A549 (cell line): ENCODE data around the gene TSTD1. TPM values are rescaled to one million over a fixed set of nuclear protein-coding genes. Genes with fewer than 3 reads are reported as not detected.
A peak's percentile ranks its signal among the peaks of the same experiment; 100 is the strongest.

Experiments used
- ATAC-seq, 2 experiments: fragments of 200-7000 bp in 1 of 2; fragments of >200 bp in 1 of 2; cut with Nextera tagmentation in 1 of 2; cut with Tn5 transposase in 1 of 2; 3 replicates each; pipeline versions ENCODE4 v1.8.0 to v1.9.1; 2018 to 2020; ENCODE audit warnings: mild to moderate bottlenecking in 1 of 2, moderate library complexity in 1 of 2
- CTCF ChIA-PET: fragments of 300-600 bp; sonication (Branson Sonifier 250); formaldehyde crosslinking; extraction: SDS; loops from one replicate; lab custom pipeline; 2021; ENCODE audit warnings: antibody characterized with exemption, inconsistent platforms; lab: Yijun Ruan, JAX
- POLR2A ChIA-PET: fragments of 350-600 bp; formaldehyde crosslinking; extraction: SDS; loops from one replicate; lab custom pipeline; 2021; ENCODE audit warnings: antibody characterized with exemption, inconsistent platforms; lab: Yijun Ruan, JAX
- DNase-seq, 2 experiments: peaks; one replicate each; pipeline versions ENCODE4 v3.0.0 to v3.0.0-alpha.2; 2011 to 2016; ENCODE audit warnings: low read depth in 1 of 2, low spot score in 1 of 2
- FAIRE-seq: peaks from 2 replicates; lab custom pipeline; 2011; peaks lifted over from hg19 to GRCh38; lab: Jason Lieb, UNC
- H3K27ac ChIP-seq, 2 experiments: fragments of >200 bp; sonication (Bioruptor Twin); formaldehyde crosslinking; 3 replicates each; pipeline ENCODE4 v1.5.1; 2016 to 2017
- H3K4me1 ChIP-seq: fragments of >200 bp; sonication (Bioruptor Twin); formaldehyde crosslinking; 3 replicates; pipeline ENCODE4 v1.6.1; 2016
- H3K4me2 ChIP-seq: fragments of >200 bp; sonication (Bioruptor Twin); formaldehyde crosslinking; 3 replicates; pipeline ENCODE4 v1.6.1; 2016
- H3K4me3 ChIP-seq: fragments of >200 bp; sonication (Bioruptor Twin); formaldehyde crosslinking; 3 replicates; pipeline ENCODE4 v1.5.1; 2016
- H3K9me3 ChIP-seq: fragments of >200 bp; sonication (Bioruptor Twin); formaldehyde crosslinking; 3 replicates; pipeline ENCODE4 v1.6.1; 2016
- CHD2 ChIP-seq: fragments of 150-350 bp; IDR thresholded peaks from 2 replicates; pipeline ENCODE4 v1.6.1; 2014; ENCODE audit warnings: low read length; ENCODE audit not compliant: partially characterized antibody
- EHF ChIP-seq: fragments of 250-450 bp; sonication (Bioruptor Pico); IDR thresholded peaks from 2 replicates; pipeline ENCODE4 v1.5.0; 2020; ENCODE audit warnings: mild to moderate bottlenecking
- EP300 ChIP-seq, 2 experiments: fragments of >200 bp; sonication (Bioruptor Twin); formaldehyde crosslinking; IDR thresholded peaks; 2 replicates in 1 of 2; 3 replicates in 1 of 2; pipeline ENCODE4 v1.6.1; 2016 to 2017
- FOXS1 ChIP-seq: fragments of 250-450 bp; sonication (Bioruptor Pico); IDR thresholded peaks from 2 replicates; pipeline ENCODE4 v1.5.0; 2020; ENCODE audit warnings: mild to moderate bottlenecking, moderate library complexity
- GATA3 ChIP-seq: IDR thresholded peaks from 2 replicates; pipeline ENCODE4 v1.6.1; 2012; ENCODE audit warnings: borderline replicate concordance
- HEYL ChIP-seq: fragments of 250-450 bp; sonication (Bioruptor Pico); IDR thresholded peaks from 2 replicates; pipeline ENCODE4 v1.8.0; 2021; ENCODE audit warnings: mild to moderate bottlenecking, moderate library complexity
- HOXB5 ChIP-seq: fragments of 250-450 bp; sonication (Bioruptor Pico); IDR thresholded peaks from 2 replicates; pipeline ENCODE4 v1.5.0; 2020; ENCODE audit warnings: mild to moderate bottlenecking, moderate library complexity
- KDM5A ChIP-seq: fragments of 200-600 bp; sonication (generic); IDR thresholded peaks from 2 replicates; pipeline ENCODE4 v1.6.1; 2016; ENCODE audit warnings: antibody characterized with exemption, mild to moderate bottlenecking
- MAFK ChIP-seq: fragments of 450-650 bp; IDR thresholded peaks from 2 replicates; pipeline ENCODE4 v1.6.1; 2014; ENCODE audit not compliant: partially characterized antibody
- NFE2L2 ChIP-seq: fragments of 150-350 bp; conservative IDR thresholded peaks from 2 replicates; pipeline ENCODE4 v1.6.1; 2014; ENCODE audit warnings: low read length
- PBX3 ChIP-seq: IDR thresholded peaks from 2 replicates; pipeline ENCODE4 v1.6.1; 2012
- RAD21 ChIP-seq, 2 experiments: fragments of >200 bp in 1 of 2; sonication (Bioruptor Twin) in 1 of 2; formaldehyde crosslinking in 1 of 2; IDR thresholded peaks in 1 of 2; conservative IDR thresholded peaks in 1 of 2; 2 replicates in 1 of 2; 3 replicates in 1 of 2; pipeline ENCODE4 v1.6.1; 2012 to 2018; ENCODE audit warnings: inconsistent platforms in 1 of 2
- RARB ChIP-seq: fragments of 250-450 bp; sonication (Bioruptor Pico); IDR thresholded peaks from 2 replicates; pipeline ENCODE4 v1.8.0; 2021; ENCODE audit warnings: mild to moderate bottlenecking, moderate library complexity
- REST ChIP-seq: fragments of 200-600 bp; sonication (generic); IDR thresholded peaks from 2 replicates; pipeline ENCODE4 v1.6.1; 2016; ENCODE audit warnings: antibody characterized with exemption, mild to moderate bottlenecking, moderate library complexity
- SREBF2 ChIP-seq: fragments of 450-650 bp; IDR thresholded peaks from 2 replicates; pipeline ENCODE4 v1.6.1; 2014; ENCODE audit warnings: mild to moderate bottlenecking, moderate library complexity
- TP53 ChIP-seq: fragments of 250-450 bp; sonication (Bioruptor Pico); IDR thresholded peaks from 2 replicates; pipeline ENCODE4 v1.5.0; 2021; ENCODE audit warnings: mild to moderate bottlenecking, moderate library complexity
- ZC3H11A ChIP-seq: fragments of 450-650 bp; IDR thresholded peaks from 2 replicates; pipeline ENCODE4 v1.6.1; 2014; ENCODE audit warnings: antibody characterized with exemption, mild to moderate bottlenecking
- ZFP36 ChIP-seq: fragments of 450-650 bp; IDR thresholded peaks from 2 replicates; pipeline ENCODE4 v1.6.1; 2014; ENCODE audit warnings: borderline replicate concordance; ENCODE audit not compliant: partially characterized antibody
- WGBS: methylation state at CpG from one replicate; pipeline ENCODE4 v1.1.6; 2017; ENCODE audit errors: missing lambda C conversion rate; 5-methylcytosine and 5-hydroxymethylcytosine counted together
- polyA plus RNA-seq, 4 experiments: library from polyadenylated mRNA; depleted of rRNA in 3 of 4; stranded (reverse); fragments of >200 nt; fragmentation: RNase III in 1 of 4; extraction: RNeasy Plus Mini Kit Qiagen cat#74134 plus additional on column Dnase treatment in 1 of 4; gene quantifications; 2 replicates in 3 of 4; 3 replicates in 1 of 4; pipeline ENCODE4 v1.2.3, GENCODE V29; 2011 to 2017

The TSTD1 gene
- polyA plus RNA-seq, 2 of the 4 experiments (the other 2 are of a cell fraction): 0.17 TPM; not detected in 1

GRCh38 chr1:161085165-161085564 is 46.4 kb upstream of the TSTD1 start:
- ChIA-PET CTCF (interaction anchor here (0.6 to 12.7 kb wide), 9 partner anchors 12 to 92 kb away, joined by 3 to 167 read pairs (median 4); partner anchors contain the start of genes ARHGAP30 and KLHDC9), POLR2A (no interaction called here)
- 62% methylated on average over 2 of the region's 2 CpGs for WGBS
- H3K4me3 ChIP-seq: no peak overlapping the region
- peaks cover 66% of the 10 kb centered on the region for H3K4me1 ChIP-seq
- peak overlapping the region; percentile 69 for H3K4me2 ChIP-seq
- no peak for DNase-seq
- no peak for ATAC-seq
- H3K27ac ChIP-seq: peak overlapping the region; percentile 88
- no peaks in the 10 kb centered on the region for H3K9me3 ChIP-seq
- TF ChIP-seq TP53 (CRISPR knock-in tag) (no peak), ZFP36 (no peak), HEYL (CRISPR knock-in tag) (no peak), SREBF2 (no peak), EHF (CRISPR knock-in tag) (no peak), NFE2L2 (no peak), FOXS1 (no peak), RARB (CRISPR knock-in tag) (no peak)
- FAIRE-seq: no peak

GRCh38 chr1:161084597-161084988 is 45.8 kb upstream of the TSTD1 start:
- WGBS: 86% methylated on average over 1 of the region's 1 CpG
- peak overlapping the region; percentile 69 for H3K4me2 ChIP-seq
- no peak for DNase-seq
- ATAC-seq: no peak
- H3K9me3 ChIP-seq: no peaks in the 10 kb centered on the region
- no peak overlapping the region for H3K4me3 ChIP-seq
- TF ChIP-seq PBX3: no peak
- TF ChIP-seq REST: no peak
- TF ChIP-seq CHD2: no peak
- no peak for TF ChIP-seq KDM5A
- TF ChIP-seq ZC3H11A: no peak
- TF ChIP-seq GATA3: no peak
- TF ChIP-seq MAFK: no peak
- no peak for TF ChIP-seq HOXB5 (CRISPR knock-in tag)
- peak overlapping the region; percentile 88 for H3K27ac ChIP-seq
- peaks cover 66% of the 10 kb centered on the region for H3K4me1 ChIP-seq
- POLR2A ChIA-PET: interaction anchor here (0.9 kb wide), 1 partner anchor 39 kb away, joined by 4 read pairs; the partner anchor contains the start of gene USF1
- no peak for FAIRE-seq
- CTCF ChIA-PET: interaction anchor here (0.6 to 12.7 kb wide), 7 partner anchors 11 to 91 kb away, joined by 3 to 167 read pairs (median 4); partner anchors contain the start of genes ARHGAP30 and KLHDC9

- TF ChIP-seq MAFK (no peak), RAD21 (conservative IDR thresholded peaks at IDR 0.05 in 1 of 2, IDR thresholded peaks at IDR 0.05 in 1 of 2) (0 out of 5 replicates have a peak, but pooled peaks of 1 of the 2 experiments have one; percentile 3), EP300 (IDR thresholded peaks at IDR 0.05) (0 out of 5 replicates have a peak, but pooled peaks of 1 of the 2 experiments have one; percentile 0)
- DNase-seq (no peak), ATAC-seq (peak; percentile 3 to 7; a peak in 2 of 6 replicates), FAIRE-seq (no peak)
- H3K27ac ChIP-seq: peak overlapping the region; percentile 88
- H3K4me2 ChIP-seq: peak overlapping the region; percentile 69
- POLR2A ChIA-PET: interaction anchor here (0.9 kb wide), 1 partner anchor 39 kb away, joined by 4 read pairs; the partner anchor contains the start of gene USF1
- no peaks in the 10 kb centered on the region for H3K9me3 ChIP-seq
- 84% methylated on average over 7 of the region's 10 CpGs for WGBS
- CTCF ChIA-PET: interaction anchor here (0.8 to 12.7 kb wide), 9 partner anchors 10 to 90 kb away, joined by 4 to 167 read pairs (median 6); partner anchors contain the start of genes ARHGAP30 and KLHDC9
- no peak overlapping the region for H3K4me3 ChIP-seq
- H3K4me1 ChIP-seq: peaks cover 64% of the 10 kb centered on the region
Measured at GRCh38 chr1:161083748-161084596, 45.2 kb upstream of the TSTD1 start.
